Effector memory CD4-positive, alpha-beta T cell (primary cell): ENCODE results near the gene SEMA4D.

Experiments
- DNase-seq, 3 donors: peaks; one replicate each; pipeline ENCODE4 v3.0.0-alpha.2; 2020
- H3K27ac ChIP-seq: 2 replicates; pipeline ENCODE4 v1.7.0; 2013; ENCODE audit warnings: mild to moderate bottlenecking, low read length, moderate library complexity; ENCODE audit not compliant: insufficient read depth, poor library complexity, severe bottlenecking
- H3K27me3 ChIP-seq: replicated peaks from 2 replicates; pipeline ENCODE4 v1.7.0; 2013; ENCODE audit warnings: mild to moderate bottlenecking, low read length; ENCODE audit not compliant: insufficient read depth, control insufficient read depth, poor library complexity, severe bottlenecking
- H3K36me3 ChIP-seq: 2 replicates; pipeline ENCODE4 v1.7.0; 2013; ENCODE audit warnings: mild to moderate bottlenecking, low read length, moderate library complexity; ENCODE audit not compliant: control insufficient read depth, insufficient read depth
- H3K4me1 ChIP-seq: 2 replicates; pipeline ENCODE4 v1.7.0; 2013; ENCODE audit warnings: low read length, mild to moderate bottlenecking; ENCODE audit not compliant: control insufficient read depth, insufficient read depth, poor library complexity, severe bottlenecking
- H3K4me3 ChIP-seq: 2 replicates; pipeline ENCODE4 v1.7.0; 2013; ENCODE audit warnings: low read length, low read depth, mild to moderate bottlenecking; ENCODE audit not compliant: insufficient read depth, poor library complexity, severe bottlenecking
- H3K9me3 ChIP-seq: 2 replicates; pipeline ENCODE4 v1.7.0; 2013; ENCODE audit warnings: mild to moderate bottlenecking, low read length, moderate library complexity; ENCODE audit not compliant: control insufficient read depth

Gene SEMA4D

GRCh38 chr9:89436963-89437625 is 60.8 kb downstream of the SEMA4D start:
- H3K9me3 ChIP-seq: no peaks in the 10 kb centered on the region
- peak overlapping the region; percentile 62 for H3K27ac ChIP-seq
- H3K27me3 ChIP-seq: no peaks in the 10 kb centered on the region
- peaks cover 13% of the 10 kb centered on the region for H3K36me3 ChIP-seq
- peak; percentile 51 to 68 (median 63) for DNase-seq
- H3K4me3 ChIP-seq: peak overlapping the region; percentile 14
- H3K4me1 ChIP-seq: peaks cover 72% of the 10 kb centered on the region

GRCh38 chr9:89436326-89436725 is 61.6 kb downstream of the SEMA4D start:
- H3K4me3 ChIP-seq: no peak overlapping the region
- H3K9me3 ChIP-seq: no peaks in the 10 kb centered on the region
- H3K36me3 ChIP-seq: peaks cover 10% of the 10 kb centered on the region
- peak overlapping the region; percentile 40 for H3K27ac ChIP-seq
- peaks cover 69% of the 10 kb centered on the region for H3K4me1 ChIP-seq
- DNase-seq: no peak
- no peaks in the 10 kb centered on the region for H3K27me3 ChIP-seq

- peak overlapping the region; percentile 40 for H3K27ac ChIP-seq
- no peak overlapping the region for H3K4me3 ChIP-seq
- H3K9me3 ChIP-seq: no peaks in the 10 kb centered on the region
- peaks cover 65% of the 10 kb centered on the region for H3K4me1 ChIP-seq
- no peaks in the 10 kb centered on the region for H3K27me3 ChIP-seq
- no peak for DNase-seq
- H3K36me3 ChIP-seq: peaks cover 10% of the 10 kb centered on the region
Measured at GRCh38 chr9:89435071-89435823, 62.7 kb downstream of the SEMA4D start.

GRCh38 chr9:89434636-89435035 is 63.3 kb downstream of the SEMA4D start:
- peaks cover 12% of the 10 kb centered on the region for H3K36me3 ChIP-seq

GRCh38 chr9:89433826-89434225 is 64.1 kb downstream of the SEMA4D start:
- Histone ChIP-seq H3K27me3 (no peaks in the 10 kb centered on the region), H3K27ac (peak overlapping the region; percentile 40), H3K4me3 (no peak overlapping the region), H3K4me1 (peaks cover 72% of the 10 kb centered on the region), H3K36me3 (peaks cover 14% of the 10 kb centered on the region), H3K9me3 (no peaks in the 10 kb centered on the region)
- no peak for DNase-seq

More at GRCh38 chr9:89434636-89435035, 63.3 kb downstream of the SEMA4D start:
- no peaks in the 10 kb centered on the region for H3K27me3 ChIP-seq
- H3K27ac ChIP-seq: peak overlapping the region; percentile 40
- H3K4me1 ChIP-seq: peaks cover 65% of the 10 kb centered on the region
- H3K4me3 ChIP-seq: no peak overlapping the region
- no peaks in the 10 kb centered on the region for H3K9me3 ChIP-seq
- no peak for DNase-seq

- no peak overlapping the region for H3K4me3 ChIP-seq
- DNase-seq: no peak
- peaks cover 77% of the 10 kb centered on the region for H3K4me1 ChIP-seq
- no peaks in the 10 kb centered on the region for H3K9me3 ChIP-seq
- peaks cover 14% of the 10 kb centered on the region for H3K36me3 ChIP-seq
- no peaks in the 10 kb centered on the region for H3K27me3 ChIP-seq
- H3K27ac ChIP-seq: peak overlapping the region; percentile 40
Measured at GRCh38 chr9:89432986-89433530, 64.9 kb downstream of the SEMA4D start.

GRCh38 chr9:89431930-89432725 is 65.8 kb downstream of the SEMA4D start:
- no peak for DNase-seq
- Histone ChIP-seq H3K36me3 (peaks cover 14% of the 10 kb centered on the region), H3K27me3 (no peaks in the 10 kb centered on the region), H3K9me3 (no peaks in the 10 kb centered on the region), H3K27ac (peak overlapping the region; percentile 28), H3K4me3 (no peak overlapping the region), H3K4me1 (peaks cover 77% of the 10 kb centered on the region)

GRCh38 chr9:89430995-89431394 is 66.9 kb downstream of the SEMA4D start:
- H3K4me3 ChIP-seq: no peak overlapping the region
- H3K4me1 ChIP-seq: peaks cover 77% of the 10 kb centered on the region

GRCh38 chr9:89428901-89429890 is 68.7 kb downstream of the SEMA4D start:
- Histone ChIP-seq H3K36me3 (peaks cover 14% of the 10 kb centered on the region), H3K4me3 (no peak overlapping the region), H3K27me3 (no peaks in the 10 kb centered on the region), H3K4me1 (peaks cover 79% of the 10 kb centered on the region), H3K27ac (peak overlapping the region; percentile 52), H3K9me3 (no peaks in the 10 kb centered on the region)
- DNase-seq: peak in 2 of 3 donors; percentile 36 to 53

More at GRCh38 chr9:89430995-89431394, 66.9 kb downstream of the SEMA4D start:
- Histone ChIP-seq H3K27me3 (no peaks in the 10 kb centered on the region), H3K9me3 (no peaks in the 10 kb centered on the region), H3K36me3 (peaks cover 14% of the 10 kb centered on the region), H3K27ac (no peak overlapping the region)
- DNase-seq: no peak
